HEK293T (cell line): ENCODE measurements around the gene LGI4.

Experiments
- HDGF ChIP-seq: fragments of 450-650 bp; IDR thresholded peaks from 2 replicates; pipeline ENCODE4 v1.6.1; 2017; ENCODE audit warnings: antibody characterized with exemption, borderline replicate concordance
- SP1 ChIP-seq: fragments of 450-650 bp; IDR thresholded peaks from 2 replicates; pipeline ENCODE4 v1.6.1; 2017

- TF ChIP-seq SP1 (no peak), HDGF (no peak)
Observed at GRCh38 chr19:35126624-35126959, 8.3 kb downstream of the LGI4 start.
